KMS-11 (cell line): ENCODE results near the gene DUSP14.
A peak's percentile ranks its signal among the peaks of the same experiment; 100 is the strongest.

Experiments used
- H2AFZ ChIP-seq: fragments of 200-600 bp; sonication (generic); 2 replicates; pipeline ENCODE4 v1.6.1; 2016; ENCODE audit warnings: antibody characterized with exemption, mixed run types, low read depth
- H3K27ac ChIP-seq: fragments of 200-600 bp; sonication (generic); 2 replicates; pipeline ENCODE4 v1.6.1; 2016; ENCODE audit warnings: mild to moderate bottlenecking, mixed run types
- H3K27me3 ChIP-seq: fragments of 200-600 bp; sonication (generic); 2 replicates; pipeline ENCODE4 v1.6.1; 2017; ENCODE audit warnings: mild to moderate bottlenecking, low read depth, mixed run types, moderate library complexity; ENCODE audit not compliant: insufficient read depth
- H3K36me3 ChIP-seq: fragments of 200-600 bp; sonication (generic); 2 replicates; pipeline ENCODE4 v1.6.1; 2017; ENCODE audit warnings: mild to moderate bottlenecking, mixed run types; ENCODE audit not compliant: insufficient read depth
- H3K4me1 ChIP-seq: fragments of 200-600 bp; sonication (generic); 2 replicates; pipeline ENCODE4 v1.6.1; 2016; ENCODE audit warnings: mild to moderate bottlenecking, low read depth, mixed run types; ENCODE audit not compliant: poor library complexity, severe bottlenecking
- H3K4me2 ChIP-seq: fragments of 200-600 bp; sonication (generic); 2 replicates; pipeline ENCODE4 v1.7.0; 2016; ENCODE audit warnings: mild to moderate bottlenecking, mixed run types
- H3K4me3 ChIP-seq: fragments of 200-600 bp; sonication (generic); IDR thresholded peaks from 2 replicates; pipeline ENCODE4 v1.6.1; 2017; ENCODE audit warnings: low read depth, low read length, mixed read lengths; ENCODE audit not compliant: insufficient read depth
- H3K79me2 ChIP-seq: fragments of 200-600 bp; sonication (generic); 2 replicates; pipeline ENCODE4 v1.6.1; 2016; ENCODE audit warnings: low read depth, mixed run types; ENCODE audit not compliant: insufficient read depth
- H3K9ac ChIP-seq: fragments of 200-600 bp; sonication (generic); 2 replicates; pipeline ENCODE4 v1.6.1; 2016; ENCODE audit warnings: mild to moderate bottlenecking, mixed run types
- H4K20me1 ChIP-seq: fragments of 200-600 bp; sonication (generic); 2 replicates; pipeline ENCODE4 v1.6.1; 2016; ENCODE audit warnings: mild to moderate bottlenecking, mixed run types; ENCODE audit not compliant: insufficient read depth
- CTCF ChIP-seq: fragments of 200-600 bp; sonication (generic); conservative IDR thresholded peaks from 2 replicates; pipeline ENCODE4 v1.6.1; 2017; ENCODE audit warnings: low read depth, mild to moderate bottlenecking, antibody characterized with exemption, low read length, moderate library complexity, mixed read lengths

DUSP14 gene

DNA sequence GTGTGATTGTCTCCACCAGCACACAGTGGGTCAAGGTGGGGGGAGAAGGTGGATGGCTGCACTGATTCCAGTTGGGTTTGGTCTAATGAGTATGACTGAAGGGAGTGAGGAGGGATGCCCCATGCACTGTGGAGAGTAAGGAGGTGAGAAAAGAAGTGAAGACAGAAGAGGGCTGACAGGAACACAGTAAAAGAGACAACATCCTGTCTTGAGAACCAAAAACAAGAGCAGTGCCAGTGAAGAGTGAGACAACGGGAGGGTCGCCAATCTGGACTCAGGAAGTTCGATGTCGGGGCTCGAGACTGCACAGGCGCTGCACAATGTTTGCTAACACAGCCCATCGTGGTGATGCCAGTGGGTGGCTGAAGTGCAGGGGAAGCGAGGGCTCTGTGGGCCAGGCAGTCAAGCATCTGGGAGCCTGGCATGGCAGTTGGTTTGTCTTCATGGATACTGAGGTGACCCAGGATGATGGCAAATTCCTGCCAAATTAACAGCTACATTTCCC lies 34.1 kb downstream of the DUSP14 start:
- H3K79me2 ChIP-seq = no peaks in the 10 kb centered on the region
- no peak overlapping the region for H3K4me2 ChIP-seq
- no peak overlapping the region for H3K9ac ChIP-seq
- TF ChIP-seq CTCF = no peak
- H3K4me1 ChIP-seq = peaks cover 3% of the 10 kb centered on the region
- no peak overlapping the region for H2AFZ ChIP-seq
- no peaks in the 10 kb centered on the region for H4K20me1 ChIP-seq
- H3K36me3 ChIP-seq = no peaks in the 10 kb centered on the region
- no peak overlapping the region for H3K4me3 ChIP-seq
- H3K27ac ChIP-seq = no peak overlapping the region
- no peaks in the 10 kb centered on the region for H3K27me3 ChIP-seq

- no peaks in the 10 kb centered on the region for H3K79me2 ChIP-seq
- H3K36me3 ChIP-seq = no peaks in the 10 kb centered on the region
- H4K20me1 ChIP-seq = no peaks in the 10 kb centered on the region
- H3K27ac ChIP-seq = no peak overlapping the region
- no peak overlapping the region for H2AFZ ChIP-seq
- H3K4me2 ChIP-seq = no peak overlapping the region
- H3K9ac ChIP-seq = no peak overlapping the region
- H3K27me3 ChIP-seq = no peaks in the 10 kb centered on the region
- no peak overlapping the region for H3K4me3 ChIP-seq
- TF ChIP-seq CTCF = peak; percentile 90
- no peaks in the 10 kb centered on the region for H3K4me1 ChIP-seq
These were observed 37.7 kb downstream of the DUSP14 start for GRCh38 chr17:37527249-37527851.

DNA sequence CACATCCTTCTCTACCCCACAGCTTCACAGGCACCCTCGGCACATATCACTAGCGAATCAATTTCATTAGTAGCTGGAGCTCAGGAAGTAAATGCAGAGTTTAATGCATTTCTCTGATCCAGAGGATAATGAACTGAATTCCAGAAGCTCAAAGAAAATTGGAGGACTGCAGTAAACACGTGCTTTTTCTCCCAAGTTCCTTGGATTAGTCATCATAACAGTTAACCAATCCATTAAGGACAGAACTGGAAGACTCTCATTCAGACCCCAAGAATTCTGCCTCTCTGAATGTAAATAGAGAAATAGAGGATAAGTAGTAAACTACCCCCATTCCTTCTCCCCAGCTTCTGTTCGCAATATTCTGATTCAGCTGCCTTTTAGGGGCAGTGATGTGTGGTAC lies 40.7 kb downstream of the DUSP14 start:
- no peak overlapping the region for H2AFZ ChIP-seq
- no peak overlapping the region for H3K4me2 ChIP-seq
- H4K20me1 ChIP-seq = no peaks in the 10 kb centered on the region
- H3K4me3 ChIP-seq = no peak overlapping the region
- H3K79me2 ChIP-seq = no peaks in the 10 kb centered on the region
- H3K4me1 ChIP-seq = no peaks in the 10 kb centered on the region
- H3K9ac ChIP-seq = no peak overlapping the region
- H3K27ac ChIP-seq = no peak overlapping the region
- H3K27me3 ChIP-seq = no peaks in the 10 kb centered on the region
- TF ChIP-seq CTCF = no peak
- H3K36me3 ChIP-seq = no peaks in the 10 kb centered on the region

- Histone ChIP-seq H3K27me3 (no peaks in the 10 kb centered on the region), H3K79me2 (no peaks in the 10 kb centered on the region), H3K4me3 (no peak overlapping the region), H3K4me2 (no peak overlapping the region), H2AFZ (no peak overlapping the region), H3K9ac (no peak overlapping the region), H3K36me3 (no peaks in the 10 kb centered on the region), H4K20me1 (no peaks in the 10 kb centered on the region), H3K27ac (no peak overlapping the region), H3K4me1 (no peaks in the 10 kb centered on the region)
- no peak for TF ChIP-seq CTCF
These were observed 43.1 kb downstream of the DUSP14 start for GRCh38 chr17:37532756-37533155.
